ENCODE results near the gene APC2. TPM values are rescaled to one million over a fixed set of nuclear protein-coding genes. Genes with fewer than 3 reads are reported as not detected.

The APC2 gene
- total RNA-seq, 4 donors from 2014 or later: under 0.01 TPM; not detected in 3

DNA sequence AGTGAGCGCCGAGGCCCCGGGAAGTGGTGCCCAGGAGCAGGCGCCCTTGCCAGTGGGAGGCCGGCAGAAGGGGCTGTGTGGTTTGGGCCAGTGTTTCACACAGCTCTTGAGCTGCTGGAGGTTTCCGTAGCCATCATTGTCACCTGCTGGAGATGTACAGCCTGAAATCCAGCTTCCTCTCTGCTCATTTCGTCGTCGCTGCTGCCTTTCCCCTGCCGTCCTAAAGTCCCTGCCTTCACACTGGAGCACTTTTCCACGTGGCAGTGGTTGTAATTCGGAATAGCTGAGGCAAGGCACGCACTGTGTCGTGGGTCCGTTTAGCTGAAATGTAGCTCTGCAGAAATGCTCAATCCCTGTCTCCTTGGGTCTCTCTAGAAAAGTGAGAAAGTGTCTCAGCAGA, 29.3 kb upstream of the APC2 start:
- TF ChIP-seq POLR2A (IDR thresholded peaks at IDR 0.05): no peak
- H3K4me3 ChIP-seq: no peak overlapping the region
- peaks cover 41 to 86% (median 47%) of the 10 kb centered on the region in 3 donors for H3K36me3 ChIP-seq
- H3K27ac ChIP-seq: no peak overlapping the region
- H3K4me1 ChIP-seq: peaks cover 23 to 58% (median 30%) of the 10 kb centered on the region in 3 donors
- no peaks in the 10 kb centered on the region for H3K27me3 ChIP-seq
- H3K9me3 ChIP-seq: no peaks in the 10 kb centered on the region
- intact Hi-C loops (cut with DNase I): no loop called here
- WGBS, 2 donors: 85 to 90% methylated on average over 6 to 13 of the region's 15 CpGs
- no peak for DNase-seq

DNA sequence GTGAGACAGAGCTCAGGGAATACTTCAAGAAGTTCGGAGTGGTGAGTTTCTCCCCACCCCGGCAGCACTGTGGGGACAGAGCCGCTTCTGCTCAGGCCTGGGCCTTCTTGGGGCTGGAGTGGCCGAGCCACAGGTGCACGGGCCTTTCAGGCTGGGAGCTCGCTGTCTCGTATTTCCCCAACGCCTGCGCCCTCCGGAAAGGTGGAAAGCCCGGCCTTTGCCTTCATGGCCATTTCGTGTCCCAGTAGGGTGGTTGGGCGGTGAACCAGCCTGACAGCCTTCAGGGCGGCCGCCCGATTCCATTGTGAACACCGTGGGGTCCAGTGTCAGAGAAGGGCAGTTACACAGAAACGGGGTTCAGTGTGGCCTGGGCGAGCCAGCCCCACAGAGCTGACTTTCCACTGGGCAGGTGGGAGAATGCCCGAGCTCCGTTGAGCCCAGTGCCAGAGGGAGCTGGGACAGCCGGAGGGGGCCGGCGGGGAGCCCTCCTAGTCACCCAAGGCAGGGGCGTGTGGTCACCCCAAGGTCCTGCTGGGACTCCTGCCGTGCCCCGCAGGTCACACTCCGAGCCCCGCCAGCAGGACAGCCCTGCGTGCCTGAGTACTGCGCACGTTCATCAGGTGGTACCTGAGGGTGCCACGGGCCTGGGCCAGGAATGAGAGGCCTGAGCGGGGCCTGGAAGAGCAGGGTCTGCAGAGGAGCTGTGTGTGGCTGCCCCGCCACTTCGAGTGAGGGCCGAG, 28.5 kb upstream of the APC2 start:
- intact Hi-C loops (cut with DNase I): no loop called here
- TF ChIP-seq POLR2A (IDR thresholded peaks at IDR 0.05): no peak
- TF ChIP-seq CTCF (IDR thresholded peaks at IDR 0.05): no peak
- no peak for DNase-seq

GRCh38 chr19:1421958-1422305, 28.0 kb upstream of the APC2 start:
- Histone ChIP-seq H3K36me3 (peaks cover 41 to 100% (median 47%) of the 10 kb centered on the region in 3 donors), H3K27ac (no peak overlapping the region), H3K27me3 (no peaks in the 10 kb centered on the region), H3K4me3 (no peak overlapping the region), H3K9me3 (no peaks in the 10 kb centered on the region), H3K4me1 (peaks cover 10 to 52% (median 17%) of the 10 kb centered on the region in 3 donors)
- DNase-seq: no peak
- intact Hi-C loops (cut with DNase I): no loop called here
- WGBS, 2 donors: 100% methylated on average over 2 of the region's 22 CpGs; no CpG with 5 or more reads in 1 of the 2 donors
- TF ChIP-seq POLR2A (IDR thresholded peaks at IDR 0.05) (no peak), CTCF (IDR thresholded peaks at IDR 0.05) (no peak)

More for the DNA sequence above, 28.5 kb upstream of the APC2 start:
- WGBS, 2 donors: 88 to 93% methylated on average over 7 to 13 of the region's 37 CpGs
- no peaks in the 10 kb centered on the region for H3K9me3 ChIP-seq
- no peak overlapping the region for H3K27ac ChIP-seq
- no peaks in the 10 kb centered on the region for H3K27me3 ChIP-seq
- peaks cover 41 to 94% (median 47%) of the 10 kb centered on the region in 3 donors for H3K36me3 ChIP-seq
- peaks cover 15 to 57% (median 23%) of the 10 kb centered on the region in 3 donors for H3K4me1 ChIP-seq
- H3K4me3 ChIP-seq: no peak overlapping the region

- WGBS, 2 donors: 75 to 76% methylated on average over 14 to 16 of the region's 16 CpGs
- H3K36me3 ChIP-seq: peaks cover 41 to 100% (median 50%) of the 10 kb centered on the region in 3 donors
- TF ChIP-seq CTCF (IDR thresholded peaks at IDR 0.05) (no peak), POLR2A (IDR thresholded peaks at IDR 0.05) (no peak)
- H3K4me1 ChIP-seq: peaks cover 5 to 47% (median 14%) of the 10 kb centered on the region in 3 donors
- intact Hi-C loops (cut with DNase I): no loop called here
- no peak for DNase-seq
- H3K27me3 ChIP-seq: no peaks in the 10 kb centered on the region
- H3K27ac ChIP-seq: no peak overlapping the region
- no peak overlapping the region for H3K4me3 ChIP-seq
- no peaks in the 10 kb centered on the region for H3K9me3 ChIP-seq
Observed at GRCh38 chr19:1422360-1422759, 27.6 kb upstream of the APC2 start.

- intact Hi-C loops (cut with DNase I): no loop called here
- Histone ChIP-seq H3K27ac (no peak overlapping the region), H3K27me3 (no peaks in the 10 kb centered on the region), H3K36me3 (peaks cover 41 to 100% (median 56%) of the 10 kb centered on the region in 3 donors), H3K4me1 (peaks cover 5 to 41% (median 11%) of the 10 kb centered on the region in 3 donors), H3K4me3 (no peak overlapping the region), H3K9me3 (no peaks in the 10 kb centered on the region)
- DNase-seq: no peak
- TF ChIP-seq POLR2A (IDR thresholded peaks at IDR 0.05): no peak
- TF ChIP-seq CTCF (IDR thresholded peaks at IDR 0.05): no peak
- WGBS, 2 donors: 85 to 92% methylated on average over 11 to 16 of the region's 24 CpGs
Observed at GRCh38 chr19:1422943-1423342, 27.0 kb upstream of the APC2 start.
